Erythroblast (primary cell): ENCODE data around the gene OR52E6.

Experiments
- GATA1 ChIP-seq: IDR thresholded peaks from 2 replicates; pipeline ENCODE4 v1.6.1; 2011; ENCODE audit warnings: low read depth, mild to moderate bottlenecking, control low read depth, low read length, moderate library complexity
- POLR2A ChIP-seq: IDR thresholded peaks from 2 replicates; pipeline ENCODE4 v1.6.1; 2011; ENCODE audit warnings: mild to moderate bottlenecking, low read length

- TF ChIP-seq POLR2A (no peak), GATA1 (no peak)
These were observed 33.1 kb downstream of the OR52E6 start, which contains the start of gene OR52N2 for GRCh38 chr11:5808500-5809121.
